ENCODE results near the gene KCNJ11. TPM values are rescaled to one million over a fixed set of nuclear protein-coding genes. Genes with fewer than 3 reads are reported as not detected.

The KCNJ11 gene
- total and polyA plus RNA-seq, 9 donors, result 12.9 to 23.5 (median 16.9) TPM

DNA sequence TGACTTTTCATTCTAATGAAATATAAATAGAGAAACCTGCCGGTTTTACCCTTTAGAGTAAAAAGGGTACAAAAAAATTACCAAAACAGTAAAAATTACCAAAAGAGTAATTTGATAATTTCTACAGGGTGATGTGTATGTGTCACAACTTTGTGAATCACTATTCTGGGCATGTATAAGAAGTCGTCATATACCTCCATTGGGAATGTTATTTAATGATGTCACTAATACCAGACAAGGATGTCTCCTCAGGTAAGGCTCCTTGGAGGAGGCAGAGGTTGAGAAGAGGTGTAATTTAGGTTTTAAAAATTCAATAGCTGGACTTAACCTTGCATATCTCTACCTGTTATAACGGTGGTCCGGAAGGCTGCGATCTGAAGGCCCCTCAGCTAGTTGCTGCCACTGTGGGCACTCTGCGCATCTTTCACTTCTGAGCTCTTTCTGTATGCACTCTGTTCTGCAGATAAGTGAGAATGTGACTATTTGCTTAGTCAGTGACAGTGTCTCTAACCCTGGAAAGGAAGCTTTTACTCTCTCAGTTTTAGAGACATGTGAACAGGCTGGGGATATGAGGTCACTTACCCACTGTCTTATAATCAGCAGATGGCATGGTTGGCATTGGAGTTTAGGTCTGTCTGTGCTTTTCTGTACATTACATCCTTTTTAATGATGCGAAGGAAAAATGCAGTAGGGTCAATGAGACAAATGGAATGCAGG is 37.8 kb downstream of the KCNJ11 start:
- DNase-seq, result no peak
- Histone ChIP-seq H3K4me3 (ENCODE audit: low read length) (no peak overlapping the region), H3K27ac (ENCODE audit: low read length) (no peak overlapping the region), H3K36me3 (ENCODE audit: control insufficient read depth, insufficient read depth, low read length) (no peaks in the 10 kb centered on the region), H3K9me3 (replicated peaks; ENCODE audit: control insufficient read depth, low read depth, low read length) (no peaks in the 10 kb centered on the region), H3K4me1 (ENCODE audit: control insufficient read depth, insufficient read depth, low read length) (peaks cover 19% of the 10 kb centered on the region), H3K27me3 (ENCODE audit: control insufficient read depth, insufficient read depth, low read length) (peaks cover 33% of the 10 kb centered on the region)
- WGBS (ENCODE audit: insufficient coverage), result 100% methylated on average over 1 of the region's 7 CpGs

DNA sequence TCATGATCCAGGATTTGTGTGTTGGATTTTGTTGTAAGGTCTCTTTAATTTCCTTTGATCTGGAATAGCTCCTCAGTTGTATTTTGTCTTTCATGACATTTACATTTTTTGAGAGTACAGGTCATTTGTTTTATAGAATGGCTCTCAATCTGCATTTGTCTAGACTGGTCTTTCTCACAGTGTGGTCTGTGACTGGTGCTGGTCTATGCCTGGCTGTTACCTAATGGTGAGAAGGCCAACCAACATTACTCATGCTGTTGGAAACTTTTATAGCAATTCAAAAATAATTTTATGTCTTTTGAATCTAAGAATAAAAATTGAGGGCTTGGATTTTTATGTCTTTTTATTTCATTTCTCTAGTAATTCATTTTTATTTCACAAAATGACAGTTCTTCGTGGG is 40.8 kb downstream of the KCNJ11 start:
- WGBS (ENCODE audit: insufficient coverage), result no CpG with 5 or more reads among the region's 1 CpG
- Histone ChIP-seq H3K4me3 (ENCODE audit: low read length) (no peak overlapping the region), H3K27me3 (ENCODE audit: control insufficient read depth, insufficient read depth, low read length) (peaks cover 20% of the 10 kb centered on the region), H3K36me3 (ENCODE audit: control insufficient read depth, insufficient read depth, low read length) (no peaks in the 10 kb centered on the region), H3K4me1 (ENCODE audit: control insufficient read depth, insufficient read depth, low read length) (peaks cover 12% of the 10 kb centered on the region), H3K9me3 (replicated peaks; ENCODE audit: control insufficient read depth, low read depth, low read length) (no peaks in the 10 kb centered on the region), H3K27ac (ENCODE audit: low read length) (no peak overlapping the region)
- DNase-seq, result no peak

DNA sequence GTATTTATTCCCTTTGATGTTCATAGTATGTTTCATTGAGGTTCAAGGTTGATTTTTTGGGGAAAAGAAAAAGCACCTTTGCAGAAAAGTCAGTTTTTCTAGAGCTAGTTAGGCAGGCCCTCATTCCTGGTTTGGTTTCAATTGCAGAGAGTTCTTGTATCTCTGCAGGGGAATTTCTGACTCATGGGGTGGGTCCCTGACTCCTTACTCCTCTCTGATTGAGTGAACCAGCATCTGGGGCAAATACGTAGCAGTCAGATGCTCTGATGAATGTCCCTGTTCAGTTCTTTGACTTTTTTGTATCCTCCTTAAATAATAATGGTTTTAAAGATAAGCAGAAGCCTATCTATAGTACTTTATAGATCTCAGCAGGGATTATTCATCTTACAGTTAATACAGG is 44.6 kb downstream of the KCNJ11 start:
- H3K27ac ChIP-seq (ENCODE audit: low read length), result no peak overlapping the region
- no peak overlapping the region for H3K4me3 ChIP-seq (ENCODE audit: low read length)
- no peaks in the 10 kb centered on the region for H3K9me3 ChIP-seq (replicated peaks; ENCODE audit: control insufficient read depth, low read depth, low read length)
- H3K27me3 ChIP-seq (ENCODE audit: control insufficient read depth, insufficient read depth, low read length), result no peaks in the 10 kb centered on the region
- H3K4me1 ChIP-seq (ENCODE audit: control insufficient read depth, insufficient read depth, low read length), result no peaks in the 10 kb centered on the region
- H3K36me3 ChIP-seq (ENCODE audit: control insufficient read depth, insufficient read depth, low read length), result no peaks in the 10 kb centered on the region
- WGBS (ENCODE audit: insufficient coverage), result no CpG with 5 or more reads among the region's 1 CpG
- DNase-seq, result no peak

DNA sequence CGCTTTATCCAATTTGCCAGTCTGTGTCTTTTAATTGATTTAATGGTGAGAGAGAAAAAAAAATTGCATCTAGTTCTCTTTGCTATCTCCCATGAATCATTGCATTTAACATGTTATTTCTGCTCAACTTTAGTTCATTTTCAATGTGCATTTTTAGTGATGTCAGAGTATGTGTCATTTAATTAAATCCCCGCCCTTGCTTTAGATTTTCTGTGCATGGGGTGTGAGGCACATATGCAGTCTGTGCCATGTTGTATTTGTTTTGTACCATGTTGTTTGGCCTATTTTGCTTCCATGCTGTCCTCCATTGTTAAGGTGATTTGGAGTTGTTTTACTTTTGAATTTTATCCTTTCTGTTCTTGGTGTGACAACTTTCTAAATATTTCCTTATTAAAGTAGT is 45.2 kb downstream of the KCNJ11 start:
- Histone ChIP-seq H3K4me3 (ENCODE audit: low read length) (no peak overlapping the region), H3K36me3 (ENCODE audit: control insufficient read depth, insufficient read depth, low read length) (no peaks in the 10 kb centered on the region), H3K27ac (ENCODE audit: low read length) (no peak overlapping the region), H3K9me3 (replicated peaks; ENCODE audit: control insufficient read depth, low read depth, low read length) (no peaks in the 10 kb centered on the region), H3K4me1 (ENCODE audit: control insufficient read depth, insufficient read depth, low read length) (no peaks in the 10 kb centered on the region), H3K27me3 (ENCODE audit: control insufficient read depth, insufficient read depth, low read length) (no peaks in the 10 kb centered on the region)
- no CpG with 5 or more reads among the region's 2 CpGs for WGBS (ENCODE audit: insufficient coverage)
- no peak for DNase-seq

Other genes starting within 250 kb of the KCNJ11 start
- gene PIK3C2A, start 180.7 kb downstream of the KCNJ11 start, total RNA-seq, result 33.9 TPM
- 10 to 100 TPM; 11.7 to 28.3 (median 18.6) TPM for gene PIK3C2A, start 180.7 kb downstream of the KCNJ11 start, polyA plus RNA-seq (ENCODE audit: insufficient read depth in 1 of 8, insufficient read length in 8 of 8, low replicate concordance in 1 of 8)
- gene NUCB2, start 111.9 kb downstream of the KCNJ11 start, total RNA-seq, result 62.6 TPM
- 10 to 100 TPM; 37.9 to 74.1 (median 44.4) TPM for gene NUCB2, start 111.9 kb downstream of the KCNJ11 start, polyA plus RNA-seq (ENCODE audit: insufficient read depth in 1 of 8, insufficient read length in 8 of 8, low replicate concordance in 1 of 8)
- gene NCR3LG1, start 36.9 kb downstream of the KCNJ11 start, total RNA-seq, result 0.44 TPM
- gene NCR3LG1, start 36.9 kb downstream of the KCNJ11 start, polyA plus RNA-seq (ENCODE audit: insufficient read depth in 1 of 8, insufficient read length in 8 of 8, low replicate concordance in 1 of 8), result under 1 TPM; 0.31 to 0.96 (median 0.36) TPM
- gene ABCC8, start 88.2 kb upstream of the KCNJ11 start, total RNA-seq, result 1.3 TPM
- gene ABCC8, start 88.2 kb upstream of the KCNJ11 start, polyA plus RNA-seq (ENCODE audit: insufficient read depth in 1 of 8, insufficient read length in 8 of 8, low replicate concordance in 1 of 8), result 1 to 10 TPM; 1.6 to 4.1 (median 2.7) TPM
- 0.22 TPM for gene USH1C, start 155.8 kb upstream of the KCNJ11 start, total RNA-seq
- gene USH1C, start 155.8 kb upstream of the KCNJ11 start, polyA plus RNA-seq (ENCODE audit: insufficient read depth in 1 of 8, insufficient read length in 8 of 8, low replicate concordance in 1 of 8), result 10 to 100 TPM in 1 of 8 donors, 1 to 10 TPM in 1, under 1 TPM in 4, not detected in 2; 0.38 to 11.4 (median 0.48) TPM
- under 0.01 TPM for gene OTOG, start 158.6 kb upstream of the KCNJ11 start, total RNA-seq
- under 1 TPM in 4 of 8 donors, not detected in 4; 0.03 to 0.05 (median 0.05) TPM for gene OTOG, start 158.6 kb upstream of the KCNJ11 start, polyA plus RNA-seq (ENCODE audit: insufficient read depth in 1 of 8, insufficient read length in 8 of 8, low replicate concordance in 1 of 8)

All from muscle of leg (tissue), 11 donors.